TTC549 (cell line): Measurements from ENCODE around the gene FXYD3.
"Not testable (repeated sequence)": the region's sequence is repeated elsewhere in the genome, so short reads cannot be mapped to it uniquely, and the experiment has no call there.

Source experiments
- FAIRE-seq: peaks from 2 replicates; lab custom pipeline; 2012; peaks lifted over from hg19 to GRCh38; lab: Jason Lieb, UNC

The FXYD3 gene

DNA sequence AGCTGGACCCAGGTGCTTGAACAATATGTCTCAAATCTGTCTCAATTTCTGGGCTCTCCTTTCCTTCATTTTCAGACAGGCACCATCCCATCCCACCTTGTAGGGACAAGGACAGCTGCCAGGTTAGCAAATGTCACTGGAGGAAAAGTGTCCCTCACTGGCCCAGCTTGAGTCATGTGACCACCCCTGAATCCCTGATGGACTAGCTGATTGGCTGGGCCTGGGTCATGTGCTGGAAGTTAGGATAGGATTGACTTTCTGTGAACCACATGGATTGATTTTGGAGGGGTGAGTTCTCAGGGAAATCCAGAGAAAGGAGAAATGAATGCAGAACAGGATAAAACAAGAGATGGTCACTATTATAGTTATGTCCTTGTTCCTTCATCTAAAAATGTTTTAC is 28.2 kb upstream of the FXYD3 start:
- no peak for FAIRE-seq

DNA sequence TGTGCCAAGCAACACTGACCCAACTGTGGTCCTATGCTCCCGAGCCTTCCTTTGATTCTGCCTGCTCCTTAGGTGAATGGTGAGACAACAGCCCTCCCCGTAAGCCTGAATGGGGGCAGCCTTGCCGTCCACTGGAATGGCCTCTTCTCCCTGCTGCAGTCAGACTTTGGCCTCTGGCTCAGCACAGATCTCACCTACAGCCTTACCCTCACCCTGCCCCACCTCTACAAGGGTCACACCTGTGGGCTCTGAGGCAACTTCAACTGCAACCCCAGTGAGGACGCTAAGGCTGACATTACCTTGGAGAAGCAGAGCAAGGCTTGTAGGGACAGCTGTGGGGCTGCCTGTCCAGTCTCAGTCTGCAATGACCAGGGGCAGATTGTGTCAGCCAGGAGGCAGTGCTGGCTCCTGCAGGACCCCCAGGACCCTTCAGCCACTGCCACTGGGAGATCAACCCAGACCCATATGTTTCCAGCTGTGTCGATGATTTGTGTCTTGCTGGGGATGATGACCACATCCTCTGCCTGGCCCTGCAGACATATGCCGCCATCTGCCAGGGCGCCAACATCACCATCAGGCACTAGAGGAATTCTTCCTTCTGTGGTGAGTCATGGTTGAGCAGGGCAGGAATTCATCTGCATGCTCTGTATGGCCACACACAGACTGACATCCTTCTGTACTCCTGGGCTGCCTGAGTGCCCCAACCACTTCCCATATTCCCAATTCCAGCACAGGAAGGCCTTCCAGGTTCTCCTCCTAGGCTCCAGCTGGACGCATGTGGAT is 27.3 kb upstream of the FXYD3 start:
- no peak for FAIRE-seq

DNA sequence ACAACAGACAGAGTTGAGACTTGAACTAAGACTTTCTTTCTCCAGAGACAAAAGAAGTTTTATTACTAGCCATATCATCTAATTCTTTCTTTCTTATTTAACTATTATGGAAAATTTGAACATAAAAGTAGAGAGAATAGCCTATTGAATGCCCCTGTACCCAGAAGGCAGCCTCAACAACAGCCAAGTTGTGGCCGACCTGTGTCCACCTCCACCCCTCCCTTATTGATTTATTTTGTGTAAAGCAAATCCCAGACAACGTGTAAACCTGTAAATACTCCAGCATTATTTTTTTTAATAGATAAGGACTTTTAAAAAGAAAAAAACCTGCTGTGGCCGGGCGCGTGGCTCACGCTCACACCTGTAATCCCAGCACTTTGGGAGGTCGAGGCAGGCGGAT is 26.1 kb upstream of the FXYD3 start:
- FAIRE-seq, result no peak

DNA sequence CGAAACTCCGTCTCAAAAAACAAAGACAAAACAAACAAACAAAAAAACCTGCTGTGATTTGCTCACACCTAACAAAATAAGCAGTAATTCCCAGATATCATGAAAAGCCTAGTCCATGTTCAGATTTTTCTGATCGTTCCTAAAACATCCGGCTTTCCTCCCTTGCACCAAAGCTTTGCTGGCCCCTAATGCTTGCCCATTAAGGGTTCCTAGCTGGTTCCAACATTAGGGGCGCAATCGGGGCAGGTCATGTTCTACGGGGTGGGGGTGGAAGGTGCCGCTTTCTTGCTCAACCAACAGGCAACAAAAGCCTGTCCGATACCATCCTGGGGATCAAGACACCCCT is 25.5 kb upstream of the FXYD3 start:
- no peak for FAIRE-seq

DNA sequence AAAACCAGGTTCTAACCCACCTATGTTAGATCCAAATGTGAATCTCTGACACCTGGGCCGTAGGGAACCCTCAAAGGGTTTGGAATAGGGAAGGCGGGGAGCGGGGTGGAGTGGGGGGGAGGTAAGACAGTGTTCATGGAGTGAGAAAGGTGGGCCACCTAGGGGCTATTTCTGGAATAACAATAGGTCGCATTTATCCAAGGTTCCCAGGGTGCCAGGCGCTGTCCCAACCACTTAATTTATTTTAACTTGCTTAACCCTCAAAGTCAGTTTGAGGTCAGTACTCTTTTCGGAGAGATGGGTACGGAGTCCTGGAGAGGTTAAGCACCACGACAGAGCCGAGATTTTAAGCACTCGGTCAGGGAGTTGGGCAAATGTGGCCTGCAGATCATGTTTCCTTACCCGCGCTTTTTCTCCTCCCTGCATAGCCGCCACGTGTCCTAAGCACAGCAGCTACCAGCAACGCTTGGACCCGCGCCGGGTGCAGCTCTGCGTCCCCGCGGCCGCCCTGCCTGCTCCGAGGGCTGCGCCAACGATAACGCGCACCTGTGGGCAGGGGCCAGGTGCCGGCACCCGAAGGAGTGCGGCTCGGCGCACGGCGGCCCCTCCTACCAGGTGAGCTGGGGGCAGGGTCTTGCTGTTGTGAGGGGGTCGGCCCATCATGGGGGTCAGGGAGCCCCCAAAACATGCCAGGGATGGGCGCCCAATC is 25.0 kb upstream of the FXYD3 start:
- FAIRE-seq, result no peak

DNA sequence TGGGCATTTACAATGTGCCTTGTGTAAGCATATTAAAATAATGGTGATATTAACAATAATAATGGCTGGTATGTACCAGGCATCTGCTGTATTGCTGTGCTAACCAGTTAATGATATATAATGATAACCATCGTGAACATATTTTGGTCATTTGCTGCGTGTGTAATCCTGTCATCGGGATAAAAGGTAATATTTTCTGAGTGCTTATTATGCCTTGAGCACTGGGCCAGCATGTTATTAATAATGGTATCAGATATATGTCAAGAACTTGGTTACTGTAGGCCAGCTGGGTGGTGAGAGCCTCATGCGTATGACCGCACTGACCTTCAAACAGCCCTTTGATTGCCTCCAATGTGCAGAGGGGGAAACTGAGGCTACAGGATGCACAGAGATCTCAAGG is 22.2 kb upstream of the FXYD3 start:
- no peak for FAIRE-seq

DNA sequence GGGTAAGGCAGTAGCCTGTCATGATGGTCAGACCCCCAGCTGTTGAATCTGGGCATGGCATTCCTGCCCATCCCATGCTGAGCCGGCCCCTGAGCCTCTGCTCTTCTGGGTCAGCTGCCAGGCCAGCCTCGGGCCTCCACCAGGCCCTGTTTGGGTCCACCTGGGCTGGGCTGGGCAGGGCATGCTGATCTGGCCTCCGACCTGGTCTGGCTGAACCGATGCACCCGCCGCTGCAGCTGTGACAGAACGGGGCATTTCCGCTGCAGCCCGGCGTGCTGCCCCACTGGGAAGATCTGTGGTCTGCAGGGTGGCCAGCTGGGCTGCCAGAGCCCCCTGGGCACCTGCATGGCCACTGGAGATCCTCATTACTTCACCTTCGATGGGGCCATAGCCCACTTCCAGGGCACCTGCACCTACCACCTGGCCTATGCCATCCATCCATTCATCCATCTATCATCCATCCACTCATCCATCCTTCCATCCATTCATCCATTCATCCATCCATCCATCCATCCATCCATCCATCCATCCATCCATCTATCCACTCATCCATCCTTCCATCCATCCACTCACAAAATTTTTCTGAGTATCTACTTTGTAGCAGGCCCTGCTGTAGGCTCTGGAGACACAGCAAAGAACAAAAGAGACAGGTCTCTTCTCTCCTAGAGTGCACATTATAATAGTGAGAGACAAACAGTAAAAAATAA is 21.5 kb upstream of the FXYD3 start:
- no peak for FAIRE-seq

DNA sequence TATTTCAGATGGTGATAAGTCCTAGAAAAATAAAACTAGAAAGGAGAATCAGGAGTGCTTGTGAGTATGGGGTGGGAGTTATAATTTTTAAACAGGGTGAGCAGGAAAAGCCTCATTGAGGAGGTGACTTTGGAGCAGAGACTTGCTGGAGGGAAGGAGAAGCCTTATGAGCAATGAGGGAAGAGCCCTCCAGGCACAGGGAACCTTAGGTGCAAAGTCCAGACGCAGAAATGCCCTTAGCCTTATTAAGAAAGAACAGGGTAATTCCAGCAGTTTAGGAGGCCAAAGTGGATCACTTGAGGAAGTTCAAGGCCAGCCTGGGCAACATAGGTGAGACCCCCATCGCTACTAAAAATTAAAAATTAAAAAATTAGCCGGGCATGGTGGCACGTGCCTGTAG is 21.0 kb upstream of the FXYD3 start:
- FAIRE-seq, result no peak

DNA sequence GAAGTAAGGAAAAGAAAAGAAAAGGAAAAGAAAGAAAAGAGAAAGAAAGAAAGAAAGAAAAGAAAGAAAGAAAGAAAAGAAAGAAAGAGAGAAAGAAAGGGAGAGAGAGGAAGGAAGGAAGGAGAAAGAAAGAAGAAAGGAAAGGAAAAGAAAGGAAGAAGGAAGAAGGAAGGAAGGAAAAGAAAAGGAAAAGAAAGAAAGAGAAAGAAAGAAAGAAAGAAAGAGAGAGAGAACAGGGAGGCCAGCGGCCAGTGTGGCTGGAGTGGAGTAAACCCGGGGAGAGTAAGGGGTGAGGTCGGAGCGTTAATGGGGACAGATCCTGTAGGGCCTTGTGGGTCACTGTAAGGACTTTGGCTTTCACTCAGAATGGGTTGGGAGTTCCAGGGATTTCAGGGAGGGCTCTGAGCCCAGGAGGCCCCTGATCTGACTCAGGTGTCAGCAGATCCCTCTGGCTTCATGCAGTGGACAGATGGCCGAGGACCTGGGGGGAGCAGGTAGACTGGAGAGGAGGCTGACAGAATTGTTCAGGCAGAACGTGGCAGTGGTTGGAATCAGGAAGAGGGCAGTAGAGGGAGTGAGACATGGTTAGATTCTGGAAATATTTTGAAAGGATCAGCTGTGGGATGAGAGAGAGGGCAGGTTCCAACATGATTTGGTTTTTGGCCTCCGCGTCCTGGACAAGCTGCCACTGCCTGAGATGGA is 19.8 kb upstream of the FXYD3 start:
- no peak for FAIRE-seq

DNA sequence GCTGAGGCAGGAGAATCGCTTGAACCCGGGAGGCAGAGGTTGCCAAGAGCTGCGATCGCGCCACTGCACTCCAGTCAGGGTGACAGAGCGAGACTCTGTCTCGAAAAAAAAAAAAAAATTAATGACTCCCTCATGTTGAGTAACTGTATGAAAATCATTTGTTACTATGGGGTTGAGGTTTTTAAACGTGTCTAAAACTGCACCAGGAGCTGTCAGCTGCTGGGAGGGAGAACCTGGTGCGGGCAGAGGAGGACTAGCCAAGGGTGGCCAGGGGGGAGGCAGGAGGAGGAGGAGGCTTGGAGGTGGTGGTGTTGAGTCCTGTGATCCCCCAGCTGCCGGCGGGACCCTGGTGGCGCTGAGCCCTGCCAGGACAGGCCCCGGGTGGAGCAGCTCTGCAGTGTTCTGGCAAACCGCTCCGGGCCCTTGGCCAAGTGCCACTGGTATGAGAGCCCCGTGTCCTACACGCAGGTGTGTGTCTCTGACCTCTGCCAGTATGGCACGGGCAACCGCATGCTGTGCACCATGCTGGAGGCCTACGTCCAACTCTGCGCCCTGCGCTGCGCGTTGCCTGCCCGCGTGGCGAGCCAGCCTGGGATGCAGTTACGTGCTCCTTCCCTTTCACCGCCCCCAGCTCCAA is 17.1 kb upstream of the FXYD3 start:
- FAIRE-seq, result no peak

DNA sequence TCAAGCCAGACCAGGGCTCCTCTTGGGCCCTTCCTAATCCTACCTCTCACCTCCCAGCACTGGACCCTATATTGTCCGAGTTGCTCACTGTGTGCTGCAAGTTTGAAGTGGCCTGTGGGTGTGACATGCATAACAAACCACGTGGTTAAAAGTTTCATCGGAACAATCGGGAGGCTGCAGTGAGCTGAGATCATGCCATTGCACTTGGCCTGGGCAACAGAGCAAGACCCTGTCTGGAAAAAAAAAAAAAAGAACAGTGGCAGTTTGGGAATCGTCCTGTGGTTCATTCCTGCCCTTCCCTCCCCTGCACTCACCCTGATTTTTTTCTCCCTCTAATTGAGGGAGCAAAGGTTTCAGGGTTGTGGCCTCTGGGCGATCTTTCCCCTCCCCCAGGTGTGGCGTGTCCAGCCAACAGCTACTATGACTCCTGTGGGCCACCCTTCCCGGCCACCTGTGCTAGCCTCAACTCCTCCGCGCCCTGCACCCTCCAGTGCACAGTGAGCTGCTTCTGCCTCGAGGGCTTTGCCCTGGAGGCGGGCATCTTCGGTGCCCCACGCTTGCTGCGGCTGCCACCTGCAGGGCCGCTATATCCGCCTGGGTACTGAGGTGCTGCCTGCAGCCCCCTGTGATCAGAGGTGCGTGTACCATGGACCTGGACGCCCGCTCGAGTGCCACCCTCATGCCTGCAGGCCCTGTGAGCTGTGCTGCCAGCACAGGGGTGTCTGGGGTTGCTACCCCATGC is 16.3 kb upstream of the FXYD3 start:
- FAIRE-seq, result no peak

DNA sequence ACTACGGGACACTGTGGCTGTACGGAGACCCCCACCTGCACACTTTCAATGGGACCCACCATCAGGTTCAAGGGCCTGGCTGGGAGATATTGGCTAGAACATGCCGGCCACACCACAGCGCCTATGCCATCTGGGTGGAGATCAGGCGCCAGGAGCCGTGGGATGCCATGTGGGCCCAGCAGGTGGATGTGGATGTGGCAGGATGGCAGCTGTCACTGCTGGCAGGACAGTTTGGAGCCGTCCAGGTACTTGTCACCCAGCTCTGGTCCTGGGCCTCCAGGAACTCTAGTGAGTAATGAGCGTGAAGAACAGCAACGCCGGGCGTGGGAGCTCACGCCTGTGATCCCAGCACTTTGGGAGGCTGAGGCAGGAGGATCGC is 15.7 kb upstream of the FXYD3 start:
- FAIRE-seq, result no peak

DNA sequence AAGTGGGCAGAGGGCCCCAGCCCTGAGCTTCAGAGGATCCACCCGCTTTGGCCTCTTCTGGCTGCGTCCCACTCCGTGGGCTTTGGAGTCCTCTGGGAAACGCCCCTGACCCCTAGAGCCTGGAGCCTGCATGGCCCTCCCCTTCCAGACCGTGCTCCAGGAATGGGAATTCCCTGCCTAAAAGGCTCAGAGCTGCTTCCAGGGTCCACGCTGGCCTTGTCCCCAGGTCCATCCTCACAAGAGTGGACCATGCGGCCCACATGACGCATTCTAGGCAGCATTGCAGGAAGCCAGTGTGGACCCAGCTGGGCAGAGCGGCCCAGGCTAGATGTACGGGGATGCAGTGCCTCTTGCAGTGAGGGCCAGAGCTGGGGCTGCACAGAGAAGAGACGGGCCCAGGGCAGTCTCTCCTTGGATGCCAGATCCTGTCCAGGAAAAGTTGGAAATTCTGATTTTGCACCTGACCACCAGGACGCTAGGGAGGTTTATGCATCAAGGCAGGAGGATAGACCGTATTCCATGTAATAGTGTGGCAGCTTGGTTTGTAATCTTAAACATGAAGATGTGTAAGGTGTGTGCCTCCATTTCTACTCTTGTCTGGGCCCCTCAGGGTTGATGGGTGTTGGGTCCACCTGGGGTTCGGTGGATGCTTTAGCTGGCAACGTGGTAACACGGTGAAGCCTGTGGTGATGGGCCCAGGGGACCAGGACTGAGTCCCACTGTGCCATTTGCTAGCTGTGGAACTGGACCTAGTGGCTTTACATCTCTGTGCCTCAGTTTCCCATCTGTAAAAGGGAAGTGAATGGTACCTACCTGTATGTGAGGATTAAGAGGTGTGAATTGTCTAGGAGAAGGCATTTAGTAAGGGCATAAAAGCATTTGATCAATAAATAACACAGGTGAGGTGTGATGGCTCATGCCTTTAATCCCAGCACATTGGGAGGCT is 14.8 kb upstream of the FXYD3 start:
- FAIRE-seq, result no peak

DNA sequence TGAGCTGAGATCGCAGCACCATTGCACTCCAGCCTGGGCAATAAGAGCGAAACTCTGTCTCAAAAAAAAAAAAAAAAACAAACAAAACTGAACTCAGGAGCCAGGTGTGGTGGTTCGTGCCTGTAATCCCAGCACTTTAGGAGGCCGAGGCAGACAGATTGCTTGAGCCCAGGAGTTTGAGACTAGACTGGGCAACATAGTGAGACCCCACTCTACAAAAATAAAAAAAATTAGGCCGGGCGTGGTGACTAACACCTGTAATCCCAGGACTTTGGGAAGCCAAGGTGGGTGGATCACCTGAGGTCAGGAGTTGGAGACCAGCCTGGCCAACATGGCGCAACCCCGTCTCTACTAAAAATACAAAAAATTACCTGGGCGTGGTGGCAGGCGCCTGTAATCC is 13.7 kb upstream of the FXYD3 start:
- not testable (repeated sequence) for FAIRE-seq

DNA sequence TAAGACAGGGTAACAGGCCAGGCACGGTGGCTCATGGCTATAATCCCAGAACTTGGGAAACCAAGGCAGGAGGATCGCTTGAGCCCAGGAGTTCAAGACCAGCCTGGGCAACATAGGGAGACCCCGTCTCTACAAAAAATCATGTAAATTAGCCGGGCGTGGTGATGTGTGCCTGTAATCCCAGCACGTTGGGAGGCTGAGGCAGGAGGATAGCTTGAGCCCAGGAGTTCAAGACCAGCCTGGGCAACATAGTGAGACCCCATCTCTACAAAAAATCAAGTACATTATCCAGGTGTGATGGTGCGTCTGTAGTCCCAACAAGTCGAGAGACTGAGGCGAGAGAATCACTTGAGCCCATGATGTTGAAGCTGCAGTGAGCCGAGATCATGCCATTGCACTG is 12.0 kb upstream of the FXYD3 start:
- FAIRE-seq, result not testable (repeated sequence)

DNA sequence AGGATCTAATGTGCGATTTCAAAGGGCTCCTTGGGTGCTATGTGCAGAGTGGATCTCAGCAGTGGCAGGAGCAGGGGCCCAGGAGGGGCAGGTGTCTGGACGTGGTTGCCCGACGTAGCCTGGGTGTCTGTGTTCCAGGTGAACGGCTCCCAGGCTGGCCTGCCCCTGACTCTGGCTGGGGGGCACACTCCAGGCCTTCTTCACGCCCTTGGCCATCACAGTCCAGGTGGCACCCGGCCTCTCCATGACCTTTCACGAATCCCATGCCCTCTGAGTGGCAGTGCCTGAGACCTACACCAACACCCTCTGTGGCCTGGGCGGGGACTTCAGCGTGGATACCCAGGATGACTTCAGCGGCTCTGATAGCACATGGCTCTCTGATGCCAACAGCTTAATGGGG is 11.3 kb upstream of the FXYD3 start:
- FAIRE-seq, result no peak

DNA sequence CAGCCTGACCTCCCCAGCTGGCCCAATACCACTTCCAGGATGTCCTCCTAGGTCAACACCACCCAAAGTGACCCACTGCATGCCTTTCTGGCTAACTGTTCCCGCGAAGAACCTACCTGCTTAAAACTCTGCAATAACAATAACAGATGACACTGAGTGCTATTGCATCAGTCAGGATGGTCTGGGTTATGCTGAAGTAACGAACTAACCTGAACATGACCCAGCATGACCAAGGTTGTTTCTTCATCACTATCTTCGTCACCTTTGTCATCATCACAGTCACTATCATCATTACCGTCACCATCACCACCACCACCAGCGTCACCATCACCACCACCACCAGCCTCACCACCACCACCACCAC is 10.6 kb upstream of the FXYD3 start:
- no peak for FAIRE-seq

DNA sequence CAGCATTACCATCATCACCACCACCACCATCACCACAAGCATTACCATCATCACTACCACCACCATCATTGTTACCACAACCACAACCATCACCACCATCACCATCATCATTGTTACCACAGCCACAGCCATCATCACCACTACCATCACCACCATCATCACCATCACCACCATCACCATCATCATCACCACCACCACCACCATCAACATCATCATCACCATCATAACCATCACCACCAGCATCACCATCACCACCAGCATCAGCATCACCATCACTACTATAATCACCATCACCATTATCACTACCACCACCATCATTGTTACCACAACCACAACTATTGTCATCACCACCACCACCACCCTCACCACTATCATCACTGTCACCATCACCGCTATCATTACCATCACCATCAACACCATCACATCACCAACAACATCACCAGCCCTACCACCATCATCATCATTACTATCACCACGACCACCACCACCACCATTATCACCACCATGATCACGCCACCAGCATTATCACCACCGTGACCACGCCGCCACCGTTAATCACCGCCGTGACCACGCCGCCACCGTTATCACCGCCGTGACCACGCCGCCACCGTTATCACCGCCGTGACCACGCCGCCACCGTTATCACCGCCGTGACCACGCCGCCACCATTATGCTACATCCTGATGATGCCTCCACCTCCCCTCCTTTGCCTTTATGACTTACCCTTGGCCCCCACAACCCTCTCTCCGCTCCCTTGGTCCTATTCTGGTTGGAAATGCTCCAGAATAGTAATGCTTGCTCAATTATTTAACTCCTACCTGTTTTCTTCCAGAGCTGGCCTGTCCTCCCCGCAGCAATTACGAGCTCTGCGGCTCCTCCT is 10.0 kb upstream of the FXYD3 start:
- no peak for FAIRE-seq

DNA sequence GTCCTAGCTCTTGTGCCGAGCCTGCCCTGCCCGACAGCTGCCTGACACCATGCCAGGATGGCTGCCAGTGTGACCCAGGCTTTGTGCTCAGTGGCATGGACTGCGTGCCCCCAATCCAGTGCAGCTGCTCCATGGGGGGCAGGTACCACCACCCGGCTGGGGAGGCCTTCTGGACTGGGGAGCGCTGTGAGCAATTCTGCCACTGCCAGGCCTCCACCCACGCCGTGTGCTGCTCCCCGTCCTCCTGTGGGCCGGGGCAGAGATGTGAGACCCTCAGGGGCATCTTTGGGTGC is 9.4 kb upstream of the FXYD3 start:
- FAIRE-seq, result no peak
